ENCODE measurements around the gene CENATAC.
"Not testable (repeated sequence)": the region's sequence is repeated elsewhere in the genome, so short reads cannot be mapped to it uniquely, and the experiment has no call there.

The CENATAC gene

GRCh38 chr11:119051440-119052162 lies 53.7 kb downstream of the CENATAC start:
- Histone ChIP-seq H3K27ac (no peak overlapping the region), H3K9ac (no peak overlapping the region), H3K9me3 (no peaks in the 10 kb centered on the region), H4K20me1 (peaks cover 49% of the 10 kb centered on the region; the same call in 1 of the 2 replicates), H3K4me2 (no peak overlapping the region), H3K4me3 (no peak overlapping the region), H3K4me1 (peaks cover 11% of the 10 kb centered on the region), H3K36me3 (peaks cover 89% of the 10 kb centered on the region), H3K27me3 (no peaks in the 10 kb centered on the region)
- no peak for TF ChIP-seq Cebpa-rat (IDR thresholded peaks at IDR 0.05)

GRCh38 chr11:119052163-119052814 lies 54.4 kb downstream of the CENATAC start:
- Histone ChIP-seq H3K9ac (no peak overlapping the region), H3K27ac (no peak overlapping the region), H3K9me3 (no peaks in the 10 kb centered on the region), H3K36me3 (peaks cover 82% of the 10 kb centered on the region), H3K4me2 (no peak overlapping the region), H3K27me3 (no peaks in the 10 kb centered on the region), H4K20me1 (peaks cover 49% of the 10 kb centered on the region; the same call in 1 of the 2 replicates), H3K4me1 (peaks cover 11% of the 10 kb centered on the region), H3K4me3 (no peak overlapping the region)
- no peak for TF ChIP-seq Cebpa-rat (IDR thresholded peaks at IDR 0.05)

- H3K9ac ChIP-seq: no peak overlapping the region; the same call in 1 of the 2 replicates
Measured at GRCh38 chr11:119054418-119054817, 56.5 kb downstream of the CENATAC start.

GRCh38 chr11:119055901-119056300 lies 58.0 kb downstream of the CENATAC start:
- H4K20me1 ChIP-seq: peaks cover 41% of the 10 kb centered on the region; the same call in 1 of the 2 replicates
- H3K9ac ChIP-seq: peak overlapping the region; percentile 98
- no peaks in the 10 kb centered on the region for H3K9me3 ChIP-seq

More at GRCh38 chr11:119054418-119054817, 56.5 kb downstream of the CENATAC start:
- H3K9me3 ChIP-seq: no peaks in the 10 kb centered on the region
- H3K27me3 ChIP-seq: no peaks in the 10 kb centered on the region
- no peak overlapping the region for H3K4me2 ChIP-seq
- no peak overlapping the region for H3K27ac ChIP-seq
- no peak for TF ChIP-seq Cebpa-rat (IDR thresholded peaks at IDR 0.05)
- H3K4me3 ChIP-seq: no peak overlapping the region
- peaks cover 61% of the 10 kb centered on the region for H3K36me3 ChIP-seq
- H4K20me1 ChIP-seq: peaks cover 42% of the 10 kb centered on the region; the same call in 1 of the 2 replicates
- peaks cover 20% of the 10 kb centered on the region for H3K4me1 ChIP-seq

GRCh38 chr11:119056421-119056999 lies 58.6 kb downstream of the CENATAC start:
- Histone ChIP-seq H3K4me1 (peaks cover 20% of the 10 kb centered on the region), H3K4me2 (peak overlapping the region; percentile 91), H3K27me3 (no peaks in the 10 kb centered on the region), H3K9me3 (no peaks in the 10 kb centered on the region), H3K4me3 (peak overlapping the region; percentile 97), H4K20me1 (peaks cover 38% of the 10 kb centered on the region; the same call in 1 of the 2 replicates), H3K27ac (peak overlapping the region; percentile 96), H3K36me3 (peaks cover 43% of the 10 kb centered on the region), H3K9ac (peak overlapping the region; percentile 98)
- no peak for TF ChIP-seq Cebpa-rat (IDR thresholded peaks at IDR 0.05)

More at GRCh38 chr11:119055901-119056300, 58.0 kb downstream of the CENATAC start:
- Histone ChIP-seq H3K4me3 (peak overlapping the region; percentile 97), H3K4me2 (peak overlapping the region; percentile 91), H3K36me3 (peaks cover 50% of the 10 kb centered on the region), H3K27me3 (no peaks in the 10 kb centered on the region), H3K27ac (peak overlapping the region; percentile 96), H3K4me1 (peaks cover 20% of the 10 kb centered on the region)
- TF ChIP-seq Cebpa-rat (IDR thresholded peaks at IDR 0.05): no peak

GRCh38 chr11:119057000-119057769 lies 59.2 kb downstream of the CENATAC start, which contains the start of gene HYOU1:
HYOU1 (minus strand) TSS chr11:119057205; CDS start chr11:119056160, 1,045 bp downstream.
- H3K4me2 ChIP-seq: peak within 1 kb of the TSS; percentile 92
- no peak for TF ChIP-seq Cebpa-rat (IDR thresholded peaks at IDR 0.05)
- H3K4me1 ChIP-seq: peaks cover 20% of the 10 kb centered on the region
- H3K9me3 ChIP-seq: no peaks in the 10 kb centered on the region
- no peaks in the 10 kb centered on the region for H3K27me3 ChIP-seq
- H3K36me3 ChIP-seq: peaks cover 37% of the 10 kb centered on the region
- H4K20me1 ChIP-seq: peaks cover 31% of the 10 kb centered on the region; the same call in 1 of the 2 replicates
- H3K27ac ChIP-seq: peak within 1 kb of the TSS; percentile 96
- H3K4me3 ChIP-seq: peak within 1 kb of the TSS; percentile 97
- peak within 1 kb of the TSS; percentile 98 for H3K9ac ChIP-seq

- H3K9ac ChIP-seq, H3K27me3 ChIP-seq, H3K27ac ChIP-seq, H3K4me2 ChIP-seq, H3K4me3 ChIP-seq, H3K9me3 ChIP-seq: not testable (repeated sequence)
- Histone ChIP-seq H3K4me1 (peaks cover 20% of the 10 kb centered on the region), H4K20me1 (peaks cover 24% of the 10 kb centered on the region; the same call in 1 of the 2 replicates), H3K36me3 (peaks cover 17% of the 10 kb centered on the region)
Measured at GRCh38 chr11:119059128-119059527, 61.2 kb downstream of the CENATAC start.

GRCh38 chr11:119061256-119061655 lies 63.3 kb downstream of the CENATAC start:
- Histone ChIP-seq H3K9me3 (no peaks in the 10 kb centered on the region), H3K36me3 (peaks cover 3% of the 10 kb centered on the region; the same call in 1 of the 2 replicates), H3K9ac (no peak overlapping the region), H3K4me1 (peaks cover 27% of the 10 kb centered on the region), H3K27ac (no peak overlapping the region), H4K20me1 (peaks cover 2% of the 10 kb centered on the region; the same call in 1 of the 2 replicates), H3K27me3 (no peaks in the 10 kb centered on the region), H3K4me3 (no peak overlapping the region), H3K4me2 (no peak overlapping the region)
- TF ChIP-seq Cebpa-rat (IDR thresholded peaks at IDR 0.05): no peak

GRCh38 chr11:119062779-119063178 lies 64.8 kb downstream of the CENATAC start:
- Histone ChIP-seq H3K9ac (no peak overlapping the region), H3K4me3 (no peak overlapping the region), H3K9me3 (no peaks in the 10 kb centered on the region), H4K20me1 (no peaks in the 10 kb centered on the region), H3K36me3 (peaks cover 3% of the 10 kb centered on the region; the same call in 1 of the 2 replicates), H3K27me3 (no peaks in the 10 kb centered on the region), H3K27ac (no peak overlapping the region), H3K4me2 (no peak overlapping the region), H3K4me1 (peaks cover 34% of the 10 kb centered on the region)
- no peak for TF ChIP-seq Cebpa-rat (IDR thresholded peaks at IDR 0.05)
